GM12878 (cell line): Measurements from ENCODE around the gene NOVA2. TPM values are rescaled to one million over a fixed set of nuclear protein-coding genes. Genes with fewer than 3 reads are reported as not detected.

Source experiments
- BCL11A ChIP-seq: IDR thresholded peaks from 2 replicates; pipeline ENCODE4 v1.6.1; 2011; ENCODE audit warnings: low read depth, low read length
- ESRRA ChIP-seq: IDR thresholded peaks from 2 replicates; pipeline ENCODE4 v1.6.1; 2012; ENCODE audit warnings: mild to moderate bottlenecking, low read length, improper control_type of control experiment
- FOXM1 ChIP-seq: IDR thresholded peaks from 2 replicates; pipeline ENCODE4 v1.6.1; 2012; ENCODE audit warnings: low read depth, mild to moderate bottlenecking, inconsistent platforms, low read length, moderate library complexity
- JUND ChIP-seq: IDR thresholded peaks from 2 replicates; pipeline ENCODE4 v1.6.1; 2012; ENCODE audit warnings: low read depth, mild to moderate bottlenecking, low read length, improper control_type of control experiment, moderate library complexity
- NBN ChIP-seq: fragments of 450-650 bp; IDR thresholded peaks from 2 replicates; pipeline ENCODE4 v1.6.1; 2016
- PAX5 ChIP-seq: IDR thresholded peaks from 2 replicates; pipeline ENCODE4 v1.6.1; 2011; ENCODE audit warnings: low read depth, low read length, borderline replicate concordance
- POLR2A ChIP-seq: IDR thresholded peaks from 2 replicates; pipeline ENCODE4 v1.6.1; 2011; ENCODE audit warnings: low read depth, mild to moderate bottlenecking, low read length
- POLR2AphosphoS2 ChIP-seq: IDR thresholded peaks from 2 replicates; pipeline ENCODE4 v1.6.1; 2011; ENCODE audit warnings: low read depth, mild to moderate bottlenecking, low read length, improper control_type of control experiment, moderate library complexity
- POLR2AphosphoS5 ChIP-seq: IDR thresholded peaks from 2 replicates; pipeline ENCODE4 v1.6.1; 2011; ENCODE audit warnings: mild to moderate bottlenecking, low read length, inconsistent platforms
- POU2F2 ChIP-seq: IDR thresholded peaks from 3 replicates; pipeline ENCODE4 v1.6.1; 2011; ENCODE audit warnings: low read depth, mild to moderate bottlenecking, low read length, borderline replicate concordance
- RAD51 ChIP-seq: fragments of 450-650 bp; IDR thresholded peaks from 2 replicates; pipeline ENCODE4 v1.6.1; 2016; ENCODE audit warnings: moderate library complexity, mild to moderate bottlenecking, inconsistent platforms
- RB1 ChIP-seq: fragments of 450-650 bp; formaldehyde crosslinking; IDR thresholded peaks from 2 replicates; pipeline ENCODE4 v1.6.1; 2017; ENCODE audit warnings: mild to moderate bottlenecking, borderline replicate concordance
- RBBP5 ChIP-seq: fragments of 200-600 bp; sonication (generic); conservative IDR thresholded peaks from 2 replicates; pipeline ENCODE4 v1.6.1; 2016
- RELA ChIP-seq: fragments of 450-650 bp; IDR thresholded peaks from 2 replicates; pipeline ENCODE4 v1.8.0; 2014; ENCODE audit warnings: borderline replicate concordance; ENCODE audit not compliant: partially characterized antibody
- SMARCA5 ChIP-seq: fragments of 450-650 bp; IDR thresholded peaks from 2 replicates; pipeline ENCODE4 v1.6.1; 2017; ENCODE audit warnings: mild to moderate bottlenecking
- TCF12 ChIP-seq: IDR thresholded peaks from 2 replicates; pipeline ENCODE4 v1.6.1; 2011; ENCODE audit warnings: low read depth, mild to moderate bottlenecking, low read length
- ZNF207 ChIP-seq: fragments of 450-650 bp; IDR thresholded peaks from 2 replicates; pipeline ENCODE4 v1.6.1; 2014; ENCODE audit warnings: antibody characterized with exemption, mild to moderate bottlenecking, borderline replicate concordance
- ZNF592 ChIP-seq: fragments of 450-650 bp; IDR thresholded peaks from 2 replicates; pipeline ENCODE4 v1.6.1; 2017; ENCODE audit warnings: mild to moderate bottlenecking, moderate library complexity
- polyA plus RNA-seq, 11 experiments: library from polyadenylated mRNA; depleted of rRNA in 4 of 11; unstranded in 6 of 11; stranded (reverse) in 5 of 11; fragments of >200 nt; fragmentation: Nextera tagmentation in 4 of 11; fragmentation: Illumina TruSeq in 1 of 11; extraction: Ambion mirVana in 4 of 11; extraction: Trizol in 1 of 11; gene quantifications; 1 replicate in 1 of 11; 2 replicates in 10 of 11; pipeline versions ENCODE4 v1.2.1 to v1.2.3, GENCODE V29; 2011 to 2016; ENCODE audit warnings: inconsistent platforms in 2 of 11, missing spikeins in 2 of 11, low read depth in 1 of 11
- total RNA-seq, 4 experiments: library from RNA; depleted of rRNA in 3 of 4; stranded (reverse); fragments of >200 nt in 3 of 4; fragmentation: Illumina TruSeq in 1 of 4; extraction: Trizol in 1 of 4; gene quantifications; 2 replicates each; pipeline versions ENCODE4 v1.2.1 to v1.2.3, GENCODE V29; 2013 to 2021
- TF ChIP-seq, protein P1 (sequence below): fragments of 450-650 bp; IDR thresholded peaks from 2 replicates; pipeline ENCODE4 v1.6.1; 2014; ENCODE audit warnings: mild to moderate bottlenecking
- TF ChIP-seq, protein P2 (sequence below): fragments of 450-650 bp; IDR thresholded peaks from 2 replicates; pipeline ENCODE4 v1.6.1; 2017; ENCODE audit warnings: mild to moderate bottlenecking
- TF ChIP-seq, protein P3 (sequence below): fragments of 150-350 bp; IDR thresholded peaks from 2 replicates; pipeline ENCODE4 v1.6.1; 2016; ENCODE audit warnings: low read depth, low read length

The NOVA2 gene
- total and polyA plus RNA-seq, 10 of the 15 experiments (the other 5 are each of a cell fraction or from before 2014, with no cell fraction given), result under 0.01 to 0.44 (median 0.03) TPM; not detected in 4

- TF ChIP-seq ZNF207 (0 out of 2 replicates have a peak, but pooled peaks have one; percentile 15), RELA (no peak), RBBP5 (no peak), BCL11A (no peak), POLR2AphosphoS2 (peak; percentile 55; the same call in 1 of the 2 replicates), PAX5 (no peak), SMARCA5 (no peak; the same call in 1 of the 2 replicates), POLR2AphosphoS5 (no peak), JUND (no peak), ESRRA (no peak), NBN (peak; percentile 78; the same call in 1 of the 2 replicates), FOXM1 (no peak), ZNF592 (no peak), RB1 (0 out of 2 replicates have a peak, but pooled peaks have one; percentile 53), POLR2A (peak; percentile 68), RAD51 (no peak), TCF12 (no peak), POU2F2 (0 out of 3 replicates have a peak, but pooled peaks have one; percentile 24)
- TF ChIP-seq, protein P1, sequence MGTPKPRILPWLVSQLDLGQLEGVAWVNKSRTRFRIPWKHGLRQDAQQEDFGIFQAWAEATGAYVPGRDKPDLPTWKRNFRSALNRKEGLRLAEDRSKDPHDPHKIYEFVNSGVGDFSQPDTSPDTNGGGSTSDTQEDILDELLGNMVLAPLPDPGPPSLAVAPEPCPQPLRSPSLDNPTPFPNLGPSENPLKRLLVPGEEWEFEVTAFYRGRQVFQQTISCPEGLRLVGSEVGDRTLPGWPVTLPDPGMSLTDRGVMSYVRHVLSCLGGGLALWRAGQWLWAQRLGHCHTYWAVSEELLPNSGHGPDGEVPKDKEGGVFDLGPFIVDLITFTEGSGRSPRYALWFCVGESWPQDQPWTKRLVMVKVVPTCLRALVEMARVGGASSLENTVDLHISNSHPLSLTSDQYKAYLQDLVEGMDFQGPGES, result no peak
- TF ChIP-seq, protein P2, sequence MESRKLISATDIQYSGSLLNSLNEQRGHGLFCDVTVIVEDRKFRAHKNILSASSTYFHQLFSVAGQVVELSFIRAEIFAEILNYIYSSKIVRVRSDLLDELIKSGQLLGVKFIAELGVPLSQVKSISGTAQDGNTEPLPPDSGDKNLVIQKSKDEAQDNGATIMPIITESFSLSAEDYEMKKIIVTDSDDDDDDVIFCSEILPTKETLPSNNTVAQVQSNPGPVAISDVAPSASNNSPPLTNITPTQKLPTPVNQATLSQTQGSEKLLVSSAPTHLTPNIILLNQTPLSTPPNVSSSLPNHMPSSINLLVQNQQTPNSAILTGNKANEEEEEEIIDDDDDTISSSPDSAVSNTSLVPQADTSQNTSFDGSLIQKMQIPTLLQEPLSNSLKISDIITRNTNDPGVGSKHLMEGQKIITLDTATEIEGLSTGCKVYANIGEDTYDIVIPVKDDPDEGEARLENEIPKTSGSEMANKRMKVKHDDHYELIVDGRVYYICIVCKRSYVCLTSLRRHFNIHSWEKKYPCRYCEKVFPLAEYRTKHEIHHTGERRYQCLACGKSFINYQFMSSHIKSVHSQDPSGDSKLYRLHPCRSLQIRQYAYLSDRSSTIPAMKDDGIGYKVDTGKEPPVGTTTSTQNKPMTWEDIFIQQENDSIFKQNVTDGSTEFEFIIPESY, result no peak
- TF ChIP-seq, protein P3, sequence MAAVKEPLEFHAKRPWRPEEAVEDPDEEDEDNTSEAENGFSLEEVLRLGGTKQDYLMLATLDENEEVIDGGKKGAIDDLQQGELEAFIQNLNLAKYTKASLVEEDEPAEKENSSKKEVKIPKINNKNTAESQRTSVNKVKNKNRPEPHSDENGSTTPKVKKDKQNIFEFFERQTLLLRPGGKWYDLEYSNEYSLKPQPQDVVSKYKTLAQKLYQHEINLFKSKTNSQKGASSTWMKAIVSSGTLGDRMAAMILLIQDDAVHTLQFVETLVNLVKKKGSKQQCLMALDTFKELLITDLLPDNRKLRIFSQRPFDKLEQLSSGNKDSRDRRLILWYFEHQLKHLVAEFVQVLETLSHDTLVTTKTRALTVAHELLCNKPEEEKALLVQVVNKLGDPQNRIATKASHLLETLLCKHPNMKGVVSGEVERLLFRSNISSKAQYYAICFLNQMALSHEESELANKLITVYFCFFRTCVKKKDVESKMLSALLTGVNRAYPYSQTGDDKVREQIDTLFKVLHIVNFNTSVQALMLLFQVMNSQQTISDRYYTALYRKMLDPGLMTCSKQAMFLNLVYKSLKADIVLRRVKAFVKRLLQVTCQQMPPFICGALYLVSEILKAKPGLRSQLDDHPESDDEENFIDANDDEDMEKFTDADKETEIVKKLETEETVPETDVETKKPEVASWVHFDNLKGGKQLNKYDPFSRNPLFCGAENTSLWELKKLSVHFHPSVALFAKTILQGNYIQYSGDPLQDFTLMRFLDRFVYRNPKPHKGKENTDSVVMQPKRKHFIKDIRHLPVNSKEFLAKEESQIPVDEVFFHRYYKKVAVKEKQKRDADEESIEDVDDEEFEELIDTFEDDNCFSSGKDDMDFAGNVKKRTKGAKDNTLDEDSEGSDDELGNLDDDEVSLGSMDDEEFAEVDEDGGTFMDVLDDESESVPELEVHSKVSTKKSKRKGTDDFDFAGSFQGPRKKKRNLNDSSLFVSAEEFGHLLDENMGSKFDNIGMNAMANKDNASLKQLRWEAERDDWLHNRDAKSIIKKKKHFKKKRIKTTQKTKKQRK, result no peak
Observed at GRCh38 chr19:45885556-45886426, 87.9 kb downstream of the NOVA2 start, which contains the start of gene IRF2BP1 (continued).
